ENCODE results near the gene HAPLN3. TPM values are rescaled to one million over a fixed set of nuclear protein-coding genes. Genes with fewer than 3 reads are reported as not detected.

Gene HAPLN3
- total RNA-seq, 1 experiment from 2014 or later, result 168 TPM

DNA sequence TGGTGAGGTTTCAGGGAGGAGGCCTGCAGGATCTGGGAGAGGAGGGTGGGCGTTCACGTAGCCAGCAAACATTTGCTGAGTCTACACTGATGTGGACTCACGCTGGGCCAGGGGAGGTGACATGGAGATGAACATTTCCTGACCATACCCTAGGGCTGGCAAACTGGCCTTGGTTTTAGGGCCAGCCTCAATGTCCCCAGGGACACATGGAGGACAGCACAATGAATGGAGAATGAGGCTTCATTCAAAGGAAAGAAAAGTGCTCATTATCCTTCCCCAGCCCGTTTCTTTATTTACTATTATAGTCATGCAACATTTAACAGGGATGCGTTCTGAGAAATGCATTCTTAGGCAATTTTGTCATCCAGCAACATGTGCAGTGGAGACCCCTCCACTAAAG, 65.3 kb downstream of the HAPLN3 start:
- no peaks in the 10 kb centered on the region for H3K27me3 ChIP-seq (ENCODE audit: control insufficient read depth, insufficient read depth, low read length)
- CTCF ChIA-PET, result no interaction called here

DNA sequence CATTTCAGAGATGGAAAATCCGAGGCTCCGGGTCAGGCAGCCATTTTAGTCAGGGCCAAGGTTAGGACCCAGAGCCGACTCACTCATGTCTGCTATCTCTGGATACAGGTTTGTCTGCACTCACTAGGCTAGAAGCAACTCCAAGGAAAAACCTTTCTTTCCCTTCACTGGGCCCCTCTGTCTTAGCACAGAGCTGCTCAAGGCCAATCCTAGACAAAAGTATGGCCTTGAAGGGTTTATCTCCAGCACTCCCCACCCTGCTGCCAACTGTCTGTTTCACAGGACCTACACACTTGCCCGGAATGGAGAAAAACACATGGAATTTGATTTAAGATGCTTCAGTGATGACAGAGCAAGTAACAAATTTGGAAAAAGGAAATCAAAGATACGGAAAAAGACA, 66.6 kb downstream of the HAPLN3 start:
- DNase-seq (ENCODE audit: low read depth, low spot score) (no peak), ATAC-seq (no peak)
- intact Hi-C loops (cut with micrococcal nuclease; ENCODE audit: unreplicated experiment), result no loop called here
- BruUV-seq (replicated peaks), result no TSS peak
- in situ Hi-C loops (cut with HindIII; ENCODE audit: low pct_unique_long_range_greater_than_20kb, low sequenced_read_pairs), result no loop called here
- no peaks in the 10 kb centered on the region for H3K9me3 ChIP-seq (ENCODE audit: control insufficient read depth, insufficient read depth, low read depth, low read length)
- no peaks in the 10 kb centered on the region for H3K36me3 ChIP-seq (ENCODE audit: control insufficient read depth, insufficient read depth, low read length)
- ChIA-PET CTCF (no interaction called here), POLR2A (no interaction called here)
- no peaks in the 10 kb centered on the region for H3K4me1 ChIP-seq (ENCODE audit: control insufficient read depth, insufficient read depth, low read length)
- no peak for TF ChIP-seq POLR2AphosphoS5 (IDR thresholded peaks at IDR 0.05; ENCODE audit: low read depth, low read length)
- TF ChIP-seq, protein P1, sequence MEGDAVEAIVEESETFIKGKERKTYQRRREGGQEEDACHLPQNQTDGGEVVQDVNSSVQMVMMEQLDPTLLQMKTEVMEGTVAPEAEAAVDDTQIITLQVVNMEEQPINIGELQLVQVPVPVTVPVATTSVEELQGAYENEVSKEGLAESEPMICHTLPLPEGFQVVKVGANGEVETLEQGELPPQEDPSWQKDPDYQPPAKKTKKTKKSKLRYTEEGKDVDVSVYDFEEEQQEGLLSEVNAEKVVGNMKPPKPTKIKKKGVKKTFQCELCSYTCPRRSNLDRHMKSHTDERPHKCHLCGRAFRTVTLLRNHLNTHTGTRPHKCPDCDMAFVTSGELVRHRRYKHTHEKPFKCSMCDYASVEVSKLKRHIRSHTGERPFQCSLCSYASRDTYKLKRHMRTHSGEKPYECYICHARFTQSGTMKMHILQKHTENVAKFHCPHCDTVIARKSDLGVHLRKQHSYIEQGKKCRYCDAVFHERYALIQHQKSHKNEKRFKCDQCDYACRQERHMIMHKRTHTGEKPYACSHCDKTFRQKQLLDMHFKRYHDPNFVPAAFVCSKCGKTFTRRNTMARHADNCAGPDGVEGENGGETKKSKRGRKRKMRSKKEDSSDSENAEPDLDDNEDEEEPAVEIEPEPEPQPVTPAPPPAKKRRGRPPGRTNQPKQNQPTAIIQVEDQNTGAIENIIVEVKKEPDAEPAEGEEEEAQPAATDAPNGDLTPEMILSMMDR (IDR thresholded peaks at IDR 0.05), result no peak
- no peak for TF ChIP-seq TCF7L2 (IDR thresholded peaks at IDR 0.05; ENCODE audit: low read depth, low read length)
- no peak for TF ChIP-seq SIN3A (IDR thresholded peaks at IDR 0.05; ENCODE audit: borderline replicate concordance, insufficient read depth, low read depth, low read length)
- TF ChIP-seq, protein P2, sequence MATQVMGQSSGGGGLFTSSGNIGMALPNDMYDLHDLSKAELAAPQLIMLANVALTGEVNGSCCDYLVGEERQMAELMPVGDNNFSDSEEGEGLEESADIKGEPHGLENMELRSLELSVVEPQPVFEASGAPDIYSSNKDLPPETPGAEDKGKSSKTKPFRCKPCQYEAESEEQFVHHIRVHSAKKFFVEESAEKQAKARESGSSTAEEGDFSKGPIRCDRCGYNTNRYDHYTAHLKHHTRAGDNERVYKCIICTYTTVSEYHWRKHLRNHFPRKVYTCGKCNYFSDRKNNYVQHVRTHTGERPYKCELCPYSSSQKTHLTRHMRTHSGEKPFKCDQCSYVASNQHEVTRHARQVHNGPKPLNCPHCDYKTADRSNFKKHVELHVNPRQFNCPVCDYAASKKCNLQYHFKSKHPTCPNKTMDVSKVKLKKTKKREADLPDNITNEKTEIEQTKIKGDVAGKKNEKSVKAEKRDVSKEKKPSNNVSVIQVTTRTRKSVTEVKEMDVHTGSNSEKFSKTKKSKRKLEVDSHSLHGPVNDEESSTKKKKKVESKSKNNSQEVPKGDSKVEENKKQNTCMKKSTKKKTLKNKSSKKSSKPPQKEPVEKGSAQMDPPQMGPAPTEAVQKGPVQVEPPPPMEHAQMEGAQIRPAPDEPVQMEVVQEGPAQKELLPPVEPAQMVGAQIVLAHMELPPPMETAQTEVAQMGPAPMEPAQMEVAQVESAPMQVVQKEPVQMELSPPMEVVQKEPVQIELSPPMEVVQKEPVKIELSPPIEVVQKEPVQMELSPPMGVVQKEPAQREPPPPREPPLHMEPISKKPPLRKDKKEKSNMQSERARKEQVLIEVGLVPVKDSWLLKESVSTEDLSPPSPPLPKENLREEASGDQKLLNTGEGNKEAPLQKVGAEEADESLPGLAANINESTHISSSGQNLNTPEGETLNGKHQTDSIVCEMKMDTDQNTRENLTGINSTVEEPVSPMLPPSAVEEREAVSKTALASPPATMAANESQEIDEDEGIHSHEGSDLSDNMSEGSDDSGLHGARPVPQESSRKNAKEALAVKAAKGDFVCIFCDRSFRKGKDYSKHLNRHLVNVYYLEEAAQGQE (IDR thresholded peaks at IDR 0.05; ENCODE audit: insufficient read depth in 1 of 2, low read depth in 2 of 2, low read length in 1 of 2), result no peak
- no peak overlapping the region for H3K4me3 ChIP-seq (ENCODE audit: low read depth in 2 of 2, low read length in 2 of 2)
- H3K27ac ChIP-seq (ENCODE audit: low read length), result no peak overlapping the region
- no peaks in the 10 kb centered on the region for H3K27me3 ChIP-seq (ENCODE audit: control insufficient read depth, insufficient read depth, low read length)

More for the DNA sequence above, 65.3 kb downstream of the HAPLN3 start:
- Histone ChIP-seq H3K4me3 (ENCODE audit: low read depth in 2 of 2, low read length in 2 of 2) (no peak overlapping the region), H3K36me3 (ENCODE audit: control insufficient read depth, insufficient read depth, low read length) (no peaks in the 10 kb centered on the region), H3K4me1 (ENCODE audit: control insufficient read depth, insufficient read depth, low read length) (no peaks in the 10 kb centered on the region), H3K9me3 (ENCODE audit: control insufficient read depth, insufficient read depth, low read depth, low read length) (no peaks in the 10 kb centered on the region), H3K27ac (ENCODE audit: low read length) (no peak overlapping the region)
- ATAC-seq (no peak), DNase-seq (ENCODE audit: low read depth, low spot score) (no peak)
- POLR2A ChIA-PET, result no interaction called here
- TF ChIP-seq TCF7L2 (IDR thresholded peaks at IDR 0.05; ENCODE audit: low read depth, low read length) (no peak), POLR2AphosphoS5 (IDR thresholded peaks at IDR 0.05; ENCODE audit: low read depth, low read length) (no peak), SIN3A (IDR thresholded peaks at IDR 0.05; ENCODE audit: borderline replicate concordance, insufficient read depth, low read depth, low read length) (no peak)
- TF ChIP-seq, protein P1 (IDR thresholded peaks at IDR 0.05), result no peak
- TF ChIP-seq, protein P2 (IDR thresholded peaks at IDR 0.05; ENCODE audit: insufficient read depth in 1 of 2, low read depth in 2 of 2, low read length in 1 of 2), result no peak
- intact Hi-C loops (cut with micrococcal nuclease; ENCODE audit: unreplicated experiment), result loop anchor here (10.0 kb wide), 1 partner anchor 345 kb away; no protein-coding TSS in a partner anchor
- in situ Hi-C loops (cut with HindIII; ENCODE audit: low pct_unique_long_range_greater_than_20kb, low sequenced_read_pairs), result no loop called here
- BruUV-seq (replicated peaks), result no TSS peak

Other genes starting within 250 kb of the HAPLN3 start
- 0.03 TPM for gene ACAN, start 92.1 kb downstream of the HAPLN3 start, total RNA-seq (2021; ENCODE audit: unreplicated experiment)
- gene MFGE8, start 17.8 kb upstream of the HAPLN3 start, total RNA-seq (2021; ENCODE audit: unreplicated experiment), result 1,799 TPM
- gene ABHD2, start 192.9 kb upstream of the HAPLN3 start, total RNA-seq (2021; ENCODE audit: unreplicated experiment), result 95.0 TPM